ENCODE measurements around the gene LRRK1. TPM values are rescaled to one million over a fixed set of nuclear protein-coding genes. Genes with fewer than 3 reads are reported as not detected.
A peak's percentile ranks its signal among the peaks of the same experiment; 100 is the strongest.

The LRRK1 gene
- total RNA-seq, 4 donors from 2014 or later = 12.1 to 23.8 (median 15.2) TPM

GRCh38 chr15:101024073-101024695, 105.0 kb downstream of the LRRK1 start:
- Histone ChIP-seq H3K9me3 (no peaks in the 10 kb centered on the region), H3K27ac (peak overlapping the region in 3 of 4 donors; percentile 71 to 76 (median 75)), H3K4me3 (no peak overlapping the region), H3K27me3 (peaks cover 7% of the 10 kb centered on the region), H3K36me3 (peaks cover 0 to 47% of the 10 kb centered on the region in 2 donors), H3K4me1 (peaks cover 0 to 18% (median 5%) of the 10 kb centered on the region in 3 donors)
- WGBS, 2 donors (ENCODE audit: low coverage in 1 of 2) = 55 to 71% methylated on average over 6 to 10 of the region's 11 CpGs
- TF ChIP-seq POLR2AphosphoS5 (IDR thresholded peaks at IDR 0.05) = no peak
- TF ChIP-seq, protein P1, sequence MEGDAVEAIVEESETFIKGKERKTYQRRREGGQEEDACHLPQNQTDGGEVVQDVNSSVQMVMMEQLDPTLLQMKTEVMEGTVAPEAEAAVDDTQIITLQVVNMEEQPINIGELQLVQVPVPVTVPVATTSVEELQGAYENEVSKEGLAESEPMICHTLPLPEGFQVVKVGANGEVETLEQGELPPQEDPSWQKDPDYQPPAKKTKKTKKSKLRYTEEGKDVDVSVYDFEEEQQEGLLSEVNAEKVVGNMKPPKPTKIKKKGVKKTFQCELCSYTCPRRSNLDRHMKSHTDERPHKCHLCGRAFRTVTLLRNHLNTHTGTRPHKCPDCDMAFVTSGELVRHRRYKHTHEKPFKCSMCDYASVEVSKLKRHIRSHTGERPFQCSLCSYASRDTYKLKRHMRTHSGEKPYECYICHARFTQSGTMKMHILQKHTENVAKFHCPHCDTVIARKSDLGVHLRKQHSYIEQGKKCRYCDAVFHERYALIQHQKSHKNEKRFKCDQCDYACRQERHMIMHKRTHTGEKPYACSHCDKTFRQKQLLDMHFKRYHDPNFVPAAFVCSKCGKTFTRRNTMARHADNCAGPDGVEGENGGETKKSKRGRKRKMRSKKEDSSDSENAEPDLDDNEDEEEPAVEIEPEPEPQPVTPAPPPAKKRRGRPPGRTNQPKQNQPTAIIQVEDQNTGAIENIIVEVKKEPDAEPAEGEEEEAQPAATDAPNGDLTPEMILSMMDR (IDR thresholded peaks at IDR 0.05) = no peak
- TF ChIP-seq EP300 (IDR thresholded peaks at IDR 0.05) = no peak
- TF ChIP-seq POLR2A (IDR thresholded peaks at IDR 0.05) = no peak
- peak; percentile 92 for ATAC-seq

- peaks cover 0 to 18% (median 5%) of the 10 kb centered on the region in 3 donors for H3K4me1 ChIP-seq
- H3K9me3 ChIP-seq = no peaks in the 10 kb centered on the region
- H3K4me3 ChIP-seq = no peak overlapping the region
- TF ChIP-seq POLR2AphosphoS5 (IDR thresholded peaks at IDR 0.05) (no peak), POLR2A (IDR thresholded peaks at IDR 0.05) (no peak), EP300 (IDR thresholded peaks at IDR 0.05) (no peak)
- TF ChIP-seq, protein P1 (IDR thresholded peaks at IDR 0.05) = no peak
- ATAC-seq = no peak
- 81 to 90% methylated on average over 6 to 8 of the region's 20 CpGs for WGBS, 2 donors (ENCODE audit: low coverage in 1 of 2)
- H3K27me3 ChIP-seq = peaks cover 8% of the 10 kb centered on the region
- peak overlapping the region in 3 of 4 donors; percentile 71 to 76 (median 75) for H3K27ac ChIP-seq
- peaks cover 0 to 54% of the 10 kb centered on the region in 2 donors for H3K36me3 ChIP-seq
Measured at GRCh38 chr15:101024706-101025500, 105.7 kb downstream of the LRRK1 start.

GRCh38 chr15:101025501-101025885, 106.3 kb downstream of the LRRK1 start:
- ATAC-seq = no peak
- Histone ChIP-seq H3K9me3 (no peaks in the 10 kb centered on the region), H3K36me3 (peaks cover 0 to 60% of the 10 kb centered on the region in 2 donors), H3K27ac (no peak overlapping the region), H3K4me1 (peaks cover 0 to 18% (median 5%) of the 10 kb centered on the region in 3 donors), H3K27me3 (peaks cover 8% of the 10 kb centered on the region), H3K4me3 (no peak overlapping the region)
- TF ChIP-seq POLR2AphosphoS5 (IDR thresholded peaks at IDR 0.05) (no peak), EP300 (IDR thresholded peaks at IDR 0.05) (no peak), POLR2A (IDR thresholded peaks at IDR 0.05) (no peak)
- TF ChIP-seq, protein P1 (IDR thresholded peaks at IDR 0.05) = no peak
- 100% methylated on average over 2 to 3 of the region's 6 CpGs for WGBS, 2 donors (ENCODE audit: low coverage in 1 of 2)

DNA sequence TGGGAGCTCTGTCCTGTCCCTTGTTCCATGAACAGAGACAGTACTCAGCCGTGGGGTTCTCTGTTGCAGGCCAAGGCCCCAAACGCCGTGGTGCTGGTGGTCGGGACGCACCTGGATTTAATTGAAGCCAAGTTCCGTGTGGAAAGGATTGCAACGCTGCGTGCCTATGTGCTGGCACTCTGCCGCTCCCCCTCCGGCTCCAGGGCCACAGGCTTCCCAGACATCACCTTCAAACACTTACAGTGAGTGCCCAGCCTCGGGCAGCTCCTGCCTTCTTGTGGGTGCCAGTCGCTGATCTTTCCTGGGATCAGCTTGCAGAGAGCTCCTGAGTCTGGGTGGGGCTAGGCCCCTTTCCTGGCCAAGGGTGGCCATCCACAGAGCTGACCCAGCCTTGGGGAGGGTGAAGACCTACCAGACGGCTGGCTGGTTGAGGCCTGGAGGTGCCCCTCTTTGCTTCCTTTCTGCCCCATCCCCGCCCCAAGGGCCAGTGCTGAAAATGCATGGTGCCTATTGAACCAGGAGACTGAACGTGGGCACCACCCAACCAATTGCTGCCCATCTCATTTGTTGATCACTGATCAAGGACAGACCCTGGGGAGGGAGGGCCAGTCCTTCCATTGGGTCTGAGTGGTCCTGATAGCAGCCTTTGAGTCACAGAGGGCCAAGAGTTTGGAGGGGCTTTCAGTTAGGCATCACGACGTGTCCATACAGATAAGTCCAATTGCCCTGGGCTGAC, 106.9 kb downstream of the LRRK1 start:
- 93 to 100% methylated on average over 1 to 8 of the region's 17 CpGs for WGBS, 2 donors (ENCODE audit: low coverage in 1 of 2)
- H3K27ac ChIP-seq = no peak overlapping the region
- TF ChIP-seq EP300 (IDR thresholded peaks at IDR 0.05) = no peak
- H3K4me1 ChIP-seq = peaks cover 0 to 18% (median 5%) of the 10 kb centered on the region in 3 donors
- ATAC-seq = no peak
- no peaks in the 10 kb centered on the region for H3K9me3 ChIP-seq
- peaks cover 0 to 64% of the 10 kb centered on the region in 2 donors for H3K36me3 ChIP-seq
- peaks cover 8% of the 10 kb centered on the region for H3K27me3 ChIP-seq
- no peak overlapping the region for H3K4me3 ChIP-seq

GRCh38 chr15:101026656-101027272, 107.6 kb downstream of the LRRK1 start:
- Histone ChIP-seq H3K27me3 (peaks cover 8% of the 10 kb centered on the region), H3K4me1 (peaks cover 0 to 18% (median 5%) of the 10 kb centered on the region in 3 donors), H3K4me3 (no peak overlapping the region), H3K36me3 (peaks cover 0 to 63% of the 10 kb centered on the region in 2 donors), H3K9me3 (no peaks in the 10 kb centered on the region), H3K27ac (no peak overlapping the region)
- no CpG with 5 or more reads among the region's 13 CpGs for WGBS, 2 donors (ENCODE audit: low coverage in 1 of 2)
- TF ChIP-seq POLR2A (IDR thresholded peaks at IDR 0.05) = no peak
- ATAC-seq = no peak

All from gastroesophageal sphincter (tissue), 4 donors.